HG02642 (cell line): ENCODE results near the gene KDELR3.

Experiments
- ATAC-seq: cut with Tn5 transposase; IDR thresholded peaks from one replicate; pipeline ENCODE4 v1.9.1; 2021; ENCODE audit warnings: mild to moderate bottlenecking; ENCODE audit not compliant: unreplicated experiment, poor library complexity

KDELR3 gene

GRCh38 chr22:38436629-38437395, 31.1 kb upstream of the KDELR3 start:
- ATAC-seq: no peak

- ATAC-seq: no peak
Measured at GRCh38 chr22:38437416-38437815, 30.5 kb upstream of the KDELR3 start.

DNA sequence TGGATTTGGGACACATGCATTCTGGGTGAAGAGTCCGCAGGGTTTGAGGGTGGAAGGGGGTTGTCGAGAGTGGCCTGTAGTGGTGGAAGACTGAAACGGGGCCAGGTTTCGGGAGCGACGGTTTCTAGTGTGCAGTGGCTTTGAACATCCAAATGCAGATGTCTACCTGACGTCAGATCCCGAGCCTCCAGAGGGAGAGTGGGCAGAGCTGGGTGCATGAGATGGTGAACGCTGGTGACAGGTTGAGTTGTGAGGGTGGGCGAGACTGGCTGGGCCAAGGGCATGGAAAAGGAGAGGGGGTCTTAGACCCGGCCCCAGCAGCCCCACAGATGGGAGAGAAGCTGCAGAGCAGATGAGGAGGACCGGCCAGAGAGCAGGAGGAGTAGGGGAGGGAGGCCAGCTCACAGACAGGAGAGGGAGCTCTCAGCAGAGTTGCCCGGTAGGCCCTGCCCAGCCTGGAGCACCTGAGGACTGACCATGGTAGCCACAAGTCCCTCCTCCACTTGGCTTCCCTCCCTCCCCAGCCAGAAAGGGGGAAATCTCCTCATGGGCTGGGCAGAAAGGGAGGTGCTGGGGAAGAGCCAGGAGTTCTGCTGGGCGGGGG, 27.0 kb upstream of the KDELR3 start:
- no peak for ATAC-seq

GRCh38 chr22:38441620-38442287, 26.1 kb upstream of the KDELR3 start:
- no peak for ATAC-seq

GRCh38 chr22:38442967-38443627, 24.8 kb upstream of the KDELR3 start:
- ATAC-seq: no peak

GRCh38 chr22:38443628-38444521, 24.0 kb upstream of the KDELR3 start:
- ATAC-seq: no peak

DNA sequence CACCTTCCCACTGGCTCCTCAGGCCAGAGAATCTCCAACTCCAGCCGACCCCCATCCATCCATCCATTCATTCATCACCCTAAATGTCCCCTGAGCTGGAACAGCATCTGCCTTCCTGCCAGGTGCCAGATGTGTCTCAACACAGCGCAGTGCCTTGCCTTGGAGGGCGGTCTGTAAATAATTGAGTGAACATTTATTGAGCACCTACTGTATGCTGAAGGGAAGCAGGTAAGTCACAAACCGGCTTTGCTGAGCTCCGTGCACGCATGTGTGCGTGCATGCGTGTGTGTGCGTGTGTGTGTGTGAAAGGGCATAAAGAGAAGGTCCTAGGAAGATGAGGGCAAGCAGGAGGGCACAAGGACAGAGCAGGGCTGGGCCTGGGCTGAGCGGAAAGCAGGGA, 23.1 kb upstream of the KDELR3 start:
- ATAC-seq: no peak

DNA sequence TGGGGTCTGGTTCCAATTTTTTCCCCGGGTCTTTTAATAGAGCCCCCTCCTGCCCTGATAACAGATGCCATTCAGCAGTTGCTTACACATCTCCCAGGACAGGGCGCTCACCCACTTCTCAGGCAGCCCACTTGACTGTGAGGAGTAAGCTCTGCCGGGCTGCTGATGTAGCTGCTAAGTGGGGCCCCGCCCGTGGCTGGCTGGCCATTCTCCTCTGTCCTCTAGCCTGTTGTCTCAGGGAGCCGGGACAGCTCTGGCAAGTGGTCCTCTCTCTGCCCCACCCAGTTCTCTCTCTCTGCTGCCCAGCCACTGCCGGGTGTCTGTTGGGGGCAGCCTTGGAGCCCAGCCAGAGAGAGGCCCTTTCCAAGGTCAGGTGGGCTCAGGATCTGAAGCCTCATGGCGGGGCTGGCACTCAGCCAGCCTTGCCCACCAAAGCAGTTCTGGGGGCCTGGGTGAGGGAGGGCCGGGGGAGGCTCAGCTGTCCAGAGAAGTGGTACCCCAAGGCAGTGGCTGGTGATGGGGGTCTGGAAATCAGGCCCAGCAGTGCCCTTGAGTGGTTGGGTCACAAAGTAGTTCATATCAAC, 21.8 kb upstream of the KDELR3 start:
- ATAC-seq: no peak

DNA sequence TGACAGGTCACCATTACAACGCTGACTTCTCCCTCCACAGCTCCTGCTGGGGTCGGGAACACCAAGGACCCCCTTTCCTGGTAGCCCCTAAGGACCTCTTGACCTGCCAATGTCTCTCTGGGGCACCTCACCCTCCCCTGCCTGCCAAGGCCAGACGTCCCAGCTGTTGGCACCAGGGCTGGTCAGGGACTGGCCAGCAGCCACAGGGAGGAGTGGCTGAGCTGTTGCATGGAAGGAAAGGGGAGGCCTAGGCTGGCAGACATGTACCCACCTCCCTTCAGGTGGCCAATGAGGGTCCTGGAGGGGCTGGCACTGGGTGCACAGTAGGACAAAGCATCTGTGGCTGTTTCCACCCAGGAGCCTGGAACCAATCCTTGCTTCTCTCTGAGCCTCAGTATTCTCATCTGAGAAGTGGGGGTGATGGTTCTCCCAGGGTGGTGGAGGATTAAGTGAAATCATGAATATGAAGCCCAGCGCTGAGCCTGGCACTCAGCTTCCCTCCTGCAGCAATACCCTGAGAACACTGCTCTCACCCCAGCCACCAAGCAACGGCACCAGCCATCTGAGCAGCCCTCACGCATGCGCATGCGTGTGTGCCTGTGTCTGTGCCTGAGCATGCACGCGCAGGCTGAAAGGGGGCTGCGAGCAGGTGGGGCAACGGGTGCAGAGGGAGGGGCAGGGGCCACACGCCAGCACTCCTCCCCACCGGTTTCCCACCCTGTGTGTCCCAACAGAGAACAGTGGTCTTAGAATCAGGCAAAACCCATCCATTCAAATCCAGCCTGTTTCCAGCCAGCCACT, 18.8 kb upstream of the KDELR3 start:
- ATAC-seq: no peak

DNA sequence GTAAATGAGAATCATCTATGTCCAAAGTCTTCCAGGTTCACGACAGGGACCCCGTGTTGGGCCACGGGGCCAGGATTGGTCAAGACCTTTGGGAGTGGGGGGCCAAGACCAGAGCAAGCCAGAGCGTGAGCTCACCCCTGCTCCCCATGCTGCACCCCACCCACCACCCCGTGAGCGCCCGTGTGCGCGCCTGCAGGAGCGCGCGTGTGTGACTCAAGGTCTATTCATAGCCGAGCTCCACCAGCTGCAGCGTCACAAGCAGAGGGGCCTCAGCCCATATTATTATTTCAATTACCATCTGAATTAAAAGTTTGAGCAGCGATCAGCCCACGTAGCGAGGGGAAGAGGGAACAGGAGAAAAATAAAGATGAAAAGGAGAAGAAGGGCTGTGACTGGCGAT, 18.1 kb upstream of the KDELR3 start:
- ATAC-seq: no peak

- no peak for ATAC-seq
Measured at GRCh38 chr22:38450234-38450797, 17.6 kb upstream of the KDELR3 start.

- no peak for ATAC-seq
Measured at GRCh38 chr22:38451404-38451803, 16.5 kb upstream of the KDELR3 start.

DNA sequence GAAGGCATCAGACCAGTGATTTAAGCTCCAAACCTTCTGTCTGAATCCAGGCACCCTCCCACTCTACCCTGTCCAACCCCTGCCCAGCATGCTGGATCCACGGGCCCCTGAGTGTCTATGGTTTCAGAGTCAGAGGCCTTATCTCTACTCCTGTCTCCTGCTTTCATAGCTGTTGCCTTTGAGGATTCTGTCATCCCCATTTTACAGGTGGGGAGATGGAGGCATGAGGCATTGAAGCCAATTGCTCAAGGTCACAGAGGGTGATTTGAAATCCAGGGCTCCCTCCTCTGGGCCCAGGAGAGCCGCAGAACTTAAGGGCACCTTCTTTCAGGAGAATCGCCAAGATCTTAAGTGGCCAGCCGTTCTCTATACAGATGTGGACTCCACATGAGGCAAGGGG, 16.0 kb upstream of the KDELR3 start:
- no peak for ATAC-seq

GRCh38 chr22:38452373-38453065, 15.4 kb upstream of the KDELR3 start:
- ATAC-seq: no peak

DNA sequence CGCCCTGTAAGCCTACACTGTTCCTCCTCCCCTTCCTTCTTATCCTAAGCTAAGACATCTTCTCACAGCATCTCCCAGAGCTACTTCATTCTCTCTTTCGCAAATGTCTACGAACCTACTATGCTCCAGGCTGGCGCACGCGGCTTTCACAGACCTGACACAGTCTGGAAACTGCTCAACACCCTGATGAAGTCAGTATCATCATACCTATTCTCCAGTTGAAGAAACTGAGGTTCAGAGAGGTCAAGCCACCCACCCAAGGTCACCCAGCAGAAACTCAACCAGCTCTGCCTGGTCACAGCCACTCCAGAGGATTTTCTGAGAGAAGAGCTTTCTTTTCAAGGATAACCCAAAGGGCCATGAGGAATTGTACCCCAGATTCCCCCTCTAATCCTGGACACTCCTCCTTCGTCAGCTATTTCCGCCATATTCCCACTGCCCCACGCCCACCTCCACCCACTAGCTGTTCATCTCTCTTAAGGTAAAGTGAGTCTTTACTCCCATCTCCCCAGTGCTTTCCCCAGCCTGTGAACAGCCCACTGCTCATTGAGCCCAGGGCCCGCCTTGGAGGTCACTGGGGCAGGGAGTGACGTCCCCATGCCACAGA, 14.7 kb upstream of the KDELR3 start:
- no peak for ATAC-seq

- ATAC-seq: no peak
Measured at GRCh38 chr22:38453996-38454352, 13.9 kb upstream of the KDELR3 start.

- no peak for ATAC-seq
Measured at GRCh38 chr22:38454353-38455075, 13.4 kb upstream of the KDELR3 start.
